H1 (cell line): ENCODE data around the gene B4GALT5. TPM values are rescaled to one million over a fixed set of nuclear protein-coding genes. Genes with fewer than 3 reads are reported as not detected.

ENCODE experiments used
- CTCF ChIA-PET: fragments of 300-600 bp; sonication (Branson Sonifier 250); formaldehyde crosslinking; loops from one replicate; lab custom pipeline; 2021; ENCODE audit not compliant: partially characterized antibody; lab: Charles Lee
- POLR2A ChIA-PET: fragments of 300-600 bp; sonication (Branson Sonifier 250); formaldehyde crosslinking; loops from one replicate; lab custom pipeline; 2021; ENCODE audit warnings: inconsistent platforms; ENCODE audit not compliant: partially characterized antibody; lab: Charles Lee
- DNase-seq, 2 experiments: peaks; one replicate each; pipeline versions ENCODE4 v3.0.0 to v3.0.0-alpha.2; 2010 to 2022; ENCODE audit warnings: low spot score in 2 of 2, low read depth in 1 of 2, mixed read lengths in 1 of 2
- FAIRE-seq: peaks from 2 replicates; lab custom pipeline; 2011; peaks lifted over from hg19 to GRCh38; lab: Jason Lieb, UNC
- H2AFZ ChIP-seq: 2 replicates; pipeline ENCODE4 v1.8.1; 2012; ENCODE audit warnings: low read length, inconsistent platforms
- H2AK5ac ChIP-seq: 2 replicates; pipeline ENCODE4 v1.6.1; 2013; ENCODE audit warnings: low read depth, low read length
- H2BK120ac ChIP-seq: replicated peaks from 2 replicates; pipeline ENCODE3; 2013; ENCODE audit warnings: low read depth, low read length, inconsistent platforms
- H2BK12ac ChIP-seq: 2 replicates; pipeline ENCODE4 v1.6.1; 2013; ENCODE audit warnings: low read depth, low read length
- H2BK15ac ChIP-seq: 2 replicates; pipeline ENCODE4 v1.6.1; 2013; ENCODE audit warnings: low read length
- H2BK20ac ChIP-seq: 2 replicates; pipeline ENCODE4 v1.6.1; 2013; ENCODE audit warnings: low read length
- H2BK5ac ChIP-seq: 2 replicates; pipeline ENCODE4 v1.6.1; 2013; ENCODE audit warnings: low read depth, low read length
- H3K14ac ChIP-seq: 2 replicates; pipeline ENCODE4 v1.6.1; 2013; ENCODE audit warnings: inconsistent platforms; ENCODE audit not compliant: insufficient read length
- H3K18ac ChIP-seq: 2 replicates; pipeline ENCODE4 v1.6.1; 2013; ENCODE audit warnings: low read length; ENCODE audit errors: extremely low read depth
- H3K23ac ChIP-seq: 2 replicates; pipeline ENCODE4 v1.6.1; 2013; ENCODE audit warnings: inconsistent platforms; ENCODE audit not compliant: insufficient read length
- H3K23me2 ChIP-seq: 2 replicates; pipeline ENCODE4 v1.6.1; 2013; ENCODE audit warnings: low read depth, low read length
- H3K27ac ChIP-seq: 2 replicates; pipeline ENCODE4 v1.6.1; 2011; ENCODE audit warnings: low read depth, low read length, inconsistent platforms
- H3K27me3 ChIP-seq, 4 experiments: replicated peaks in 1 of 4; 1 replicate in 1 of 4; 2 replicates in 3 of 4; pipeline versions ENCODE4 v1.6.1 to v1.8.1; 2011 to 2013; ENCODE audit warnings: low read length in 3 of 4, mild to moderate bottlenecking in 3 of 4, inconsistent platforms in 2 of 4, mixed read lengths in 2 of 4, moderate library complexity in 1 of 4; ENCODE audit not compliant: control insufficient read depth in 3 of 4, insufficient read depth in 3 of 4; ENCODE audit errors: extremely low read depth in 1 of 4
- H3K36me3 ChIP-seq, 4 experiments: 2 replicates each; pipeline versions ENCODE4 v1.6.1 to v1.8.1; 2011 to 2013; ENCODE audit warnings: mild to moderate bottlenecking in 4 of 4, low read length in 3 of 4, moderate library complexity in 2 of 4, control low read depth in 1 of 4, inconsistent platforms in 1 of 4; ENCODE audit not compliant: insufficient read depth in 4 of 4, control insufficient read depth in 2 of 4
- H3K4ac ChIP-seq: replicated peaks from 2 replicates; pipeline ENCODE3; 2013; ENCODE audit warnings: low read length, low read depth, mixed read lengths, inconsistent platforms; ENCODE audit not compliant: insufficient read length
- H3K4me1 ChIP-seq, 4 experiments: replicated peaks in 1 of 4; 1 replicate in 1 of 4; 2 replicates in 3 of 4; pipeline versions ENCODE4 v1.6.1 to v1.8.1; 2011 to 2013; ENCODE audit warnings: low read length in 3 of 4, inconsistent platforms in 2 of 4, mixed read lengths in 1 of 4; ENCODE audit not compliant: insufficient read depth in 4 of 4, control insufficient read depth in 3 of 4
- H3K4me2 ChIP-seq, 2 experiments: 2 replicates each; pipeline versions ENCODE4 v1.6.1 to v1.8.1; 2011 to 2013; ENCODE audit warnings: low read depth in 2 of 2, low read length in 2 of 2, control low read depth in 1 of 2, inconsistent platforms in 1 of 2, mild to moderate bottlenecking in 1 of 2; ENCODE audit not compliant: insufficient read depth in 1 of 2
- H3K4me3 ChIP-seq, 4 experiments: fragments of 200-600, 300-600 bp in 1 of 4; sonication (generic), shearing (Covaris generic), sonication (Bioruptor Twin) in 1 of 4; 2 replicates each; pipeline versions ENCODE4 v1.5.1 to v1.8.1; 2011 to 2016; ENCODE audit warnings: low read length in 4 of 4, low read depth in 3 of 4, control low read depth in 2 of 4, inconsistent platforms in 2 of 4, mild to moderate bottlenecking in 2 of 4, mixed read lengths in 1 of 4, moderate library complexity in 1 of 4; ENCODE audit not compliant: insufficient read depth in 2 of 4; ENCODE audit errors: extremely low read depth in 1 of 4
- H3K56ac ChIP-seq: replicated peaks from 2 replicates; pipeline ENCODE3; 2013; ENCODE audit warnings: low read depth, mild to moderate bottlenecking, mixed read lengths, low read length, inconsistent platforms; ENCODE audit not compliant: insufficient read length
- H3K79me1 ChIP-seq: 2 replicates; pipeline ENCODE4 v1.6.1; 2013; ENCODE audit warnings: low read depth, low read length, control low read depth
- H3K79me2 ChIP-seq, 2 experiments: 2 replicates each; pipeline versions ENCODE4 v1.6.1 to v1.8.1; 2012 to 2013; ENCODE audit warnings: low read length in 2 of 2, mild to moderate bottlenecking in 2 of 2, inconsistent platforms in 1 of 2; ENCODE audit not compliant: insufficient read depth in 2 of 2, control insufficient read depth in 1 of 2
- H3K9ac ChIP-seq, 4 experiments: replicated peaks in 1 of 4; 1 replicate in 1 of 4; 2 replicates in 3 of 4; pipeline versions ENCODE4 v1.6.1 to v1.8.1; 2011 to 2013; ENCODE audit warnings: low read depth in 3 of 4, low read length in 3 of 4, control low read depth in 2 of 4, mild to moderate bottlenecking in 2 of 4, moderate library complexity in 2 of 4, inconsistent platforms in 1 of 4; ENCODE audit errors: extremely low read depth in 1 of 4
- H3K9me3 ChIP-seq, 2 experiments: 2 replicates each; pipeline versions ENCODE4 v1.6.1 to v1.8.1; 2012 to 2013; ENCODE audit warnings: mild to moderate bottlenecking in 2 of 2, moderate library complexity in 2 of 2, control low read depth in 1 of 2, inconsistent platforms in 1 of 2, low read depth in 1 of 2, low read length in 1 of 2, mixed read lengths in 1 of 2; ENCODE audit not compliant: insufficient read depth in 2 of 2
- H4K20me1 ChIP-seq, 2 experiments: replicated peaks in 1 of 2; 2 replicates each; pipeline versions ENCODE3 to v1.8.1; 2011 to 2013; ENCODE audit warnings: inconsistent platforms in 2 of 2, low read length in 2 of 2, mild to moderate bottlenecking in 1 of 2; ENCODE audit not compliant: insufficient read depth in 2 of 2, control insufficient read depth in 1 of 2
- H4K5ac ChIP-seq: 2 replicates; pipeline ENCODE4 v1.6.1; 2013; ENCODE audit warnings: low read length, low read depth, mixed read lengths, inconsistent platforms; ENCODE audit not compliant: insufficient read length
- H4K8ac ChIP-seq: 2 replicates; pipeline ENCODE4 v1.8.0; 2013; ENCODE audit warnings: mild to moderate bottlenecking, moderate library complexity, low read length, inconsistent platforms; ENCODE audit not compliant: insufficient read depth; ENCODE audit errors: extremely low read depth
- H4K91ac ChIP-seq: replicated peaks from 2 replicates; pipeline ENCODE3; 2013; ENCODE audit warnings: low read length, mixed read lengths, inconsistent platforms; ENCODE audit not compliant: insufficient read length
- NANOG ChIP-seq: IDR thresholded peaks from 2 replicates; pipeline ENCODE4 v1.6.1; 2011; ENCODE audit warnings: low read length, low read depth, mild to moderate bottlenecking, inconsistent platforms; ENCODE audit not compliant: insufficient read depth, poor library complexity, severe bottlenecking
- PHF8 ChIP-seq: fragments of 200-600 bp; sonication (generic); conservative IDR thresholded peaks from 2 replicates; pipeline ENCODE4 v1.7.1; 2012; ENCODE audit warnings: low read depth, mild to moderate bottlenecking, inconsistent platforms, low read length, moderate library complexity
- SAP30 ChIP-seq: fragments of 300-600 bp; sonication (generic); IDR thresholded peaks from 2 replicates; pipeline ENCODE4 v1.7.1; 2012; ENCODE audit warnings: low read length, moderate library complexity, mild to moderate bottlenecking, inconsistent platforms; ENCODE audit not compliant: insufficient read depth, insufficient replicate concordance
- WGBS, 2 experiments: shearing (Covaris generic) in 1 of 2; methylation state at CpG; one replicate each; pipeline versions ENCODE4 v1.1.6 to v1.1.7; 2013 to 2015; ENCODE audit warnings: low lambda C conversion rate in 2 of 2, mixed read lengths in 2 of 2, inconsistent platforms in 1 of 2, low coverage in 1 of 2, missing lambda C conversion rate in 1 of 2; ENCODE audit not compliant: insufficient replicate concordance in 2 of 2, insufficient coverage in 1 of 2, insufficient read length in 1 of 2; ENCODE audit errors: extremely low coverage in 1 of 2, missing lambda C conversion rate in 1 of 2; 5-methylcytosine and 5-hydroxymethylcytosine counted together
- polyA plus RNA-seq, 7 experiments: library from polyadenylated mRNA; depleted of rRNA in 3 of 7; stranded (reverse) in 5 of 7; unstranded in 2 of 7; fragments of >200 nt in 5 of 7; fragments of 200-250 nt in 2 of 7; gene quantifications; 1 replicate in 5 of 7; 2 replicates in 1 of 7; 4 replicates in 1 of 7; pipeline versions ENCODE4 v1.2.1 to v1.2.3, GENCODE V29; 2011 to 2013; ENCODE audit warnings: missing spikeins in 2 of 7, mixed read lengths in 2 of 7
- total RNA-seq: library from RNA; stranded (reverse); fragmentation: NEBNext Ultra II Directional; extraction: Animal tissue kit (Norgen Biotek cat#: 25700); gene quantifications from 2 replicates; pipeline ENCODE4 v1.2.1, GENCODE V29; 2021

The B4GALT5 gene
- total and polyA plus RNA-seq, 2 of the 8 experiments (the other 6 are each of a cell fraction or from before 2014, with no cell fraction given), result 46.5 to 75.4 TPM

GRCh38 chr20:49666911-49667310 lies 46.8 kb downstream of the B4GALT5 start:
- H3K4me2 ChIP-seq, result no peak overlapping the region
- no peak for TF ChIP-seq PHF8
- TF ChIP-seq SAP30, result no peak
- TF ChIP-seq NANOG, result no peak
- TF ChIP-seq, all 59 proteins: peak for 0
- 79% methylated on average over 1 of the region's 3 CpGs; no CpG with 5 or more reads in 1 of the 2 experiments for WGBS, 2 experiments
- no peaks in the 10 kb centered on the region for H3K27me3 ChIP-seq
- no peak overlapping the region for H2AFZ ChIP-seq
- H2BK120ac ChIP-seq, result no peak overlapping the region
- peaks cover 9% of the 10 kb centered on the region for H3K79me1 ChIP-seq
- H4K20me1 ChIP-seq, result peaks cover 16 to 30% of the 10 kb centered on the region in 2 experiments
- POLR2A ChIA-PET, result no interaction called here
- H4K8ac ChIP-seq, result no peak overlapping the region
- no peak overlapping the region for H3K4ac ChIP-seq
- FAIRE-seq (no peak), DNase-seq (no peak)
- H2BK20ac ChIP-seq, result no peak overlapping the region
- H3K9me3 ChIP-seq, result no peaks in the 10 kb centered on the region
- H3K79me2 ChIP-seq, result peaks cover 12 to 99% of the 10 kb centered on the region in 2 experiments
- H3K18ac ChIP-seq, result no peak overlapping the region
- no peak overlapping the region for H3K56ac ChIP-seq
- no peak overlapping the region for H3K4me3 ChIP-seq
- CTCF ChIA-PET, result interaction anchor here (0.6 to 1.2 kb wide), 2 partner anchors 21 to 83 kb away, joined by 3 to 4 read pairs; no protein-coding TSS in a partner anchor
- H3K23me2 ChIP-seq, result no peaks in the 10 kb centered on the region; the same call in 1 of the 2 replicates
- no peak overlapping the region for H4K5ac ChIP-seq
- H3K36me3 ChIP-seq, result no peaks in the 10 kb centered on the region
- H3K14ac ChIP-seq, result no peak overlapping the region
- no peak overlapping the region for H2BK5ac ChIP-seq
- H3K9ac ChIP-seq, result no peak overlapping the region
- no peak overlapping the region for H2BK15ac ChIP-seq
- H3K4me1 ChIP-seq, result peaks cover 0 to 8% (median 2%) of the 10 kb centered on the region in 4 experiments; a peak in 4 of 7 replicates
- H2BK12ac ChIP-seq, result no peak overlapping the region
- no peak overlapping the region for H3K27ac ChIP-seq
- no peak overlapping the region for H3K23ac ChIP-seq
- H4K91ac ChIP-seq, result no peak overlapping the region
- H2AK5ac ChIP-seq, result no peak overlapping the region
